ENCODE results near the gene TMEM150B.

TMEM150B gene

DNA sequence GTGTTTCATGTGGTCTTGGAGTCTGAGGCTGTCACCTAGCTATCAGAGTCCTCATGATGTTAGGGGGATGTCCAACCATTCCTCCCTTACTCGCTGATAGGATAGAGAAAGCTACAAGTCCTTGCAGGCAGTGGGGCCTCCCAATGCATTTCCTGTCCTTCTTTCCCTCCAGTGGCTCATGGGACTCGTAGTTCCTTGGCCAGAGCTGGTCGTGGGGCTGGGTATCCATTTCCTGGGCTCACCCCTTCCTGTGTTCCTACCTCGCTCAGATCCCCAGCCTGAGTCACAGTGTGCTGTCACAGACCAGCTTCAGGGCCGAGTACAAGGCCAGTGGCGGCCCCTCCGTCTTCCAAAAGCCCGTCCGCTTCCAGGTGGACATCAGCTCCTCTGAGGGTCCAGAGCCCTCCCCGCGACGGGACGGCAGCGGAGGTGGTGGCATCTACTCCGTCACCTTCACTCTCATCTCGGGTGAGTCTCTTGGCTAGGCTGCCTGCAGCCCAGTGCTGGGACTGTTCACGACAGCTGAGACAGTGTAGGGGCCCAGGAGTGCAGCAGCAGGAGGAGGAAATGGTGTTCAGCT lies 19.1 kb downstream of the TMEM150B start:
- DNase-seq (ENCODE audit: low read depth in 2 of 2), result no peak

- DNase-seq (ENCODE audit: low read depth in 2 of 2), result no peak
Observed at GRCh38 chr19:55305491-55305890, 19.6 kb downstream of the TMEM150B start.

- DNase-seq (ENCODE audit: low read depth in 2 of 2), result no peak
Observed at GRCh38 chr19:55304980-55305379, 20.2 kb downstream of the TMEM150B start.

DNA sequence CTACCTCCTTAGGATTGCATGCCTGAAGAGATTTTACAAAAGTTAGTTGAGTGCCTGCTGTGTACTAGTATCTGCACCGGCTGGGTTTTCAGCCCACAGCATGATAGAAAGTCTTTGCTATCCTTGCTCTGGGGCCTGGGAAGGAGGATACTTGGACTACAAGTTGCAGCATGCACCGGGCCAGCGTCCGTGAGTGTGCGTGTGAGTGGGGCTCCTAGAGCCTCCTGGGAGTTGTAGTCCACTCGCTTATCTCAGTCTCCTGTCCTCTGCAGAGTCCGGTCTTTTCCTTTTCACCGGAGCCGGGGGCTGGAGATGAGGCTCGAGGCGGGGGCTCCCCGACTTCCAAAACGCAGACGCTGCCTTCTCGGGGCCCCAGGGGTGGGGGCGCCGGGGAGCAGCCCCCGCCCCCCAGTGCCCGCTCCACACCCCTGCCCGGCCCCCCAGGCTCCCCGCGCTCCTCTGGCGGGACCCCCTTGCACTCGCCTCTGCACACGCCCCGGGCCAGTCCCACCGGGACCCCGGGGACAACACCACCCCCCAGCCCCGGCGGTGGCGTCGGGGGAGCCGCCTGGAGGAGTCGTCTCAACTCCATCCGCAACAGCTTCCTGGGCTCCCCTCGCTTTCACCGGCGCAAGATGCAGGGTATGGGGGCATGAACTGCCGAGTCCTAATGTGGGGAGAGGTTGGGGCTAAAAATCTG lies 20.7 kb downstream of the TMEM150B start:
- no peak for DNase-seq (ENCODE audit: low read depth in 2 of 2)

DNA sequence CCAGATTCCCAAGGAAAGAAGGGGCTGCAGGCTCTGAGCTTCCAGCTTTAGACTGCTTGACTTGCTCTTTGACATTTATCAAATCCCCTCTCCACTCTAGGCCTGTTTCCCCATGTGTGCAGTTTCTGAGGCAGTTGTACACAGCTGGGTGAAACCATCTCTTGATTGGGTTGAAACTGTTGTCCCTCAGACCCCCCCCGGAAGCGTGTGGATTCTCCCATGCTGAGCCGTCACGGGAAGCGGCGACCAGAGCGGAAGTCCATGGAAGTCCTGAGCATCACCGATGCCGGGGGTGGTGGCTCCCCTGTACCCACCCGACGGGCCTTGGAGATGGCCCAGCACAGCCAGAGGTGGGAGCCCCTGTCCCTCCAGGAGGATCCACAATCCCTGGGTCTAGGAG lies 21.7 kb downstream of the TMEM150B start:
- DNase-seq (ENCODE audit: low read depth in 2 of 2), result no peak

GRCh38 chr19:55302318-55302703 lies 22.8 kb downstream of the TMEM150B start:
- no peak for DNase-seq (ENCODE audit: low read depth in 2 of 2)

GRCh38 chr19:55301459-55302317 lies 23.5 kb downstream of the TMEM150B start:
- DNase-seq (ENCODE audit: low read depth in 2 of 2), result peak; percentile 87 to 90

GRCh38 chr19:55300886-55301458 lies 24.2 kb downstream of the TMEM150B start:
- DNase-seq (ENCODE audit: low read depth in 2 of 2), result no peak

- DNase-seq (ENCODE audit: low read depth in 2 of 2), result no peak
Observed at GRCh38 chr19:55299991-55300390, 25.1 kb downstream of the TMEM150B start.

GRCh38 chr19:55297267-55297666 lies 27.9 kb downstream of the TMEM150B start:
- DNase-seq (ENCODE audit: low read depth in 2 of 2), result no peak

DNA sequence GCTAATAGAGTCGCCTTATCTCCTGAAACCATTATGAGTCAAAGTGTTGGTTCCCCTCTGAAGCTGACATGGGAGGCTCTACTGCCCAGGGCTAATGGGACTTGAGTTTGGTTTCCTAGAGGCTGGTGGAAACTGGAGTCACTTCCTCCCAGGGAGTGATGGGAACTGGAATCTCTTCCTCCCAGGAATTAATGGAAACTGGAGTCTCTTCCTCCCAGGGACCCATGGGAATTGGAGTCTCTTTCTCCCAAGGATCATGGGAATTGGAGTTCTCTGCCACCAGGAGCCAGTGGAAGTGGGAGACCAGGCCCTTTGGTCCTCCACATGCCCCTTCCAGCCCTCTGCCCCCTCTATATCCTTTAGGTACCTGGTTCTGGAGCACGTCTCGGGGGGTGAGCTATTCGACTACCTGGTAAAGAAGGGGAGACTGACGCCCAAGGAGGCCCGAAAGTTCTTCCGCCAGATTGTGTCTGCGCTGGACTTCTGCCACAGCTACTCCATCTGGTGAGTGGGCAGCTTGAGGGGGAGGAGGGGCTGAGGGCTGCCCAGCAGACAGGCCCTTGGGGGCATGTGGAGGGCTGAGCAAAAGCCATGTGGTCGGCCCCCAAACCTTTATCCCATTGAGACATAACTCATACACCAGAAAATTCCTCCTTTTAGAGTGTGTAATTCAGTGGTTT lies 35.9 kb downstream of the TMEM150B start:
- no peak for DNase-seq (ENCODE audit: low read depth in 2 of 2)

DNA sequence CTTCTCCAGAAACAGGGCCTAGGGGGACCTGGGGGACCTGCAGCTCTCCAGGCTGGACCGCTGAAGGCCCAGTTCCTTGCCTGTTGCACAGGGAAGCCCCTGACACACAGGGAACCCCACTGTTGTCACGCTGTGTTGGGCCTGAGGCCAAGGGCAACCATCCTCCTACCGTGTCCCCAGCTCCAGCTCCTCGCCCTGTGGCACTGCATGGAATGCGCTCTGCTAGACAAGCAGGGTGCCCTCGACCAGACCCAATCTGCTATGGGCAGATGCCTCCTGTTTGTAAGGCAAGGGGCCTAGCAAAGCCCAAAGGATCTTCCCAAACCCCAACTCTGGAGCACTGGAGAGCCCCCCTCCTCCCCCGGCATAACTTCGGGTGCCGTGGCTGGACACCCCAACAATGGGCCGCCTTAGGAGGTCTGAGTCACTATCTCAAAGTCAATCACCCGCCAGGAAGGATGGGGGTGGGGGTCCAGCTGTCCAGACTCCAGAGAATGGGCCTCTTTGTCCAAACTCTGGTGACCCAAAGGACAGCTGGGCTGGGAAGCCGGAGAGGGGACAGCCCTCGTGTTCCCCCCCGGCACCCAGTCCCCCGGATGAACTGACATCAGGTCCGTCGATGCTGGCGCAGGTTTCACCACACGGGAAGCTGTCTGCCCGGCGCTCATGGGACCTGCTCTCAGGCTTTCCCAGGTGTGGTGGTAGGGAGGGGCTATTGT lies 37.6 kb downstream of the TMEM150B start:
- DNase-seq (ENCODE audit: low read depth in 2 of 2), result no peak

GRCh38 chr19:55285229-55285890 lies 39.8 kb downstream of the TMEM150B start:
- DNase-seq (ENCODE audit: low read depth in 2 of 2), result no peak

DNA sequence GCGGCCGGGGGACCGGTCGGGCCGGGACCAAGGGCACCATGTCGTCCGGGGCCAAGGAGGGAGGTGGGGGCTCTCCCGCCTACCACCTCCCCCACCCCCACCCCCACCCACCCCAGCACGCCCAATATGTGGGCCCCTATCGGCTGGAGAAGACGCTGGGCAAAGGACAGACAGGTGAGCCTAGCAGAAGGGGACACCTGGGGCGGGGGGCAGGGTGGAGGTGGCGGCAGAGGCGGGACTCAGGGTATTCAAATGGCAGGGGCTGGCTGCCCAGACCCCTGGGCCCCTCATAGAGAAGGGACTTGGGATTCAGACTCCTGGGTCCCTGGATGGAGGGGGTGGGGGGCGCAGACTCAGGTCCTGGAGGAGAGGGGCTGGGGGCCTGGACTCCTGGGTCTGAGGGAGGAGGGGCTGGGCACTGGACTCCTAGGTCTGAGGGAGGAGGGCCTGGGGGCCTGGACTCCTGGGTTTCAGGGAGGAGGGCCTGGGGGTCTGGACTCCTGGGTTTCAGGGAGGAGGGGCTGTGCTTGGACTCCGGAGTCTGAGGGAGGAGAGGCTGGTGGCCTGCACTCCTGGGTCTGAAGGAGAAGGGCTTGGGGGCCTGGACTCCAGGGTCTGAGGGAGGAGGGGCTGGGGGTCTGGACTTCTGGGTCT lies 40.6 kb downstream of the TMEM150B start:
- DNase-seq (ENCODE audit: low read depth in 2 of 2), result no peak

DNA sequence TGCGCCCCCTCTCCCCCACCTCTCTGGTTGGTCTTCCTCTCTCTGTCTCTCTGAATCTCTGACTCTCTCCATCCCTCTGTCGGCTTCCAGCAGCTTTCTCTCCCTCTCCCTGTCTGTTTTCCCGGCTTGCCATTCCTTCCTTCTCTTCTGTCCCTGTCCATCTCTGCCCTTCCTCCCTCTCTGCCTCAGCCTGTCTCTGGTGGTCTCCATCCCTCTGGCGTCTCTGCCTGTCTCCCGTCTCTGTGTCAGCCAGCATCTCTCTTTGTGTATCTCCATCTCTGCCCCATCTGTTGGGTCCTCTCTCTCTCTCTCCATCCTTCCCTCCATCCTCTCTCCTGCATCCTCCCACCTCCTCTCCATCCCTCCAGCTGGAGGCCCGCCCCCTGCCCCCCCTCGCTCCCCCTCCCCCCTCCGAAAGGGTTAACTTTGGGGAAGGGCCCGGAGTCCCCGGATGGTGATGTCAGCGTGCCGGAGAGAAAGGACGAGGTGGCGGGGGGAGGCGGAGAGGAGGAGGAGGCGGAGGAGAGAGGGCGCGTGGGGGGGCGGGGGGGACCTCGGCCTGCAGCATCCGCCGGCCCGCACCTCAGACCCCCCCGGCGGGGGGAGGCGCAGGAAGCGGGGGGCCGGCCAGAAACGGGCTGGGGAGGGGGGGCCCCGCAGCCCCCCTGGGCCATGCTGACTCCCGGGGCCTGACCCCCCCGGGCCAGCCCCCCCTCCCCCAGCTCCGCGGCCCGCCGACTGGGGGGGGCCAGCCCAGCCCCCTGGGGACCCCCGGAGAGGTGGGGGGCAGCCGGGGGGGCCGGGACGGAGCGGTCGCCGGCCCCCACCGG lies 41.4 kb downstream of the TMEM150B start, which contains the start of gene BRSK1:
TSS of gene BRSK1 (plus strand) at position 450 of the 830 bp plus-strand sequence. CDS start 446 bp downstream, outside the sequence.
- peak; percentile 29 to 31 for DNase-seq (ENCODE audit: low read depth in 2 of 2)

GRCh38 chr19:55279770-55280643 lies 45.1 kb downstream of the TMEM150B start, which contains the start of gene HSPBP1:
Gene HSPBP1, minus strand, starts transcription at chr19:55280110. Its CDS starts 502 bp downstream, at chr19:55279608.
- peak; percentile 85 to 87 for DNase-seq (ENCODE audit: low read depth in 2 of 2)

- DNase-seq (ENCODE audit: low read depth in 2 of 2), result no peak
Observed at GRCh38 chr19:55279340-55279739, 45.8 kb downstream of the TMEM150B start.

Data from stimulated activated CD8-positive, alpha-beta memory T cell treated with anti-CD3 and anti-CD28 coated beads, Interleukin-15, amount 100 ng/mL, for 4 hours (primary cell).